NCI-H2081 treated with DMSO at 0.1 percent for 48 hours (cell line): Measurements from ENCODE around the gene AVPR2.

ENCODE experiments used
- DNase-seq: peaks from one replicate; lab custom pipeline; 2025; lab: John Stamatoyannopoulos, UW

The AVPR2 gene

GRCh38 chrX:153871451-153871850 is 33.0 kb upstream of the AVPR2 start:
- no peak for DNase-seq

GRCh38 chrX:153871946-153872878 is 32.3 kb upstream of the AVPR2 start:
- DNase-seq: no peak

GRCh38 chrX:153873282-153874084 is 31.0 kb upstream of the AVPR2 start:
- DNase-seq: no peak

- DNase-seq: no peak
Observed at GRCh38 chrX:153874085-153874365, 30.4 kb upstream of the AVPR2 start.

GRCh38 chrX:153874366-153875125 is 29.9 kb upstream of the AVPR2 start:
- DNase-seq: no peak

- DNase-seq: no peak
Observed at GRCh38 chrX:153875391-153876111, 28.9 kb upstream of the AVPR2 start.

- no peak for DNase-seq
Observed at GRCh38 chrX:153876112-153876491, 28.4 kb upstream of the AVPR2 start.

GRCh38 chrX:153877571-153878261 is 26.8 kb upstream of the AVPR2 start:
- DNase-seq: no peak

GRCh38 chrX:153878345-153878744 is 26.1 kb upstream of the AVPR2 start:
- DNase-seq: no peak

GRCh38 chrX:153878969-153879653 is 25.4 kb upstream of the AVPR2 start:
- DNase-seq: no peak

GRCh38 chrX:153879741-153880439 is 24.6 kb upstream of the AVPR2 start:
- no peak for DNase-seq

- no peak for DNase-seq
Observed at GRCh38 chrX:153880440-153880815, 24.0 kb upstream of the AVPR2 start.

GRCh38 chrX:153881281-153881680 is 23.2 kb upstream of the AVPR2 start:
- no peak for DNase-seq

GRCh38 chrX:153882086-153882498 is 22.4 kb upstream of the AVPR2 start:
- no peak for DNase-seq

- no peak for DNase-seq
Observed at GRCh38 chrX:153882557-153882956, 21.9 kb upstream of the AVPR2 start.

GRCh38 chrX:153883163-153883843 is 21.2 kb upstream of the AVPR2 start:
- DNase-seq: no peak

- no peak for DNase-seq
Observed at GRCh38 chrX:153884136-153884535, 20.3 kb upstream of the AVPR2 start.

GRCh38 chrX:153884590-153884989 is 19.9 kb upstream of the AVPR2 start:
- DNase-seq: no peak

GRCh38 chrX:153885208-153885787 is 19.2 kb upstream of the AVPR2 start:
- DNase-seq: no peak
